SK-N-SH (cell line): Measurements from ENCODE around the gene PROK2. TPM values are rescaled to one million over a fixed set of nuclear protein-coding genes. Genes with fewer than 3 reads are reported as not detected.

ENCODE experiments used
- CTCF ChIA-PET: fragments of 300-600, 350-600 bp; formaldehyde crosslinking; extraction: SDS; loops from one replicate; lab custom pipeline; 2021; lab: Yijun Ruan, JAX
- POLR2A ChIA-PET: fragments of 350-600 bp; sonication (Branson Sonifier 250); formaldehyde crosslinking; extraction: SDS; loops from one replicate; lab custom pipeline; 2020; ENCODE audit warnings: antibody characterized with exemption, inconsistent platforms; lab: Yijun Ruan, JAX
- DNase-seq: peaks from one replicate; pipeline ENCODE4 v3.0.0; 2012
- H2AFZ ChIP-seq: fragments of 200-600 bp; sonication (generic); 2 replicates; pipeline ENCODE4 v1.8.1; 2016; ENCODE audit warnings: antibody characterized with exemption, mild to moderate bottlenecking, low read depth
- H3F3A ChIP-seq: fragments of 200-600 bp; sonication (generic); replicated peaks from 2 replicates; pipeline ENCODE3; 2016; ENCODE audit warnings: antibody characterized with exemption, mild to moderate bottlenecking; ENCODE audit not compliant: insufficient read depth
- H3K27ac ChIP-seq, 2 experiments: fragments of 200-500 bp in 1 of 2; fragments of 200-600 bp in 1 of 2; sonication (Bioruptor generic) in 1 of 2; sonication (generic), shearing (Covaris generic) in 1 of 2; 2 replicates each; pipeline versions ENCODE4 v1.5.1 to v1.6.1; 2014 to 2016; ENCODE audit warnings: low read depth in 2 of 2, inconsistent platforms in 1 of 2, low read length in 1 of 2, mild to moderate bottlenecking in 1 of 2, mixed read lengths in 1 of 2
- H3K27me3 ChIP-seq: fragments of 200-600 bp; sonication (generic), shearing (Covaris generic); 2 replicates; pipeline ENCODE4 v1.6.1; 2016; ENCODE audit warnings: mixed run types; ENCODE audit not compliant: insufficient read depth
- H3K36me3 ChIP-seq, 2 experiments: fragments of 200-500 bp in 1 of 2; fragments of 200-600 bp in 1 of 2; sonication (Bioruptor generic) in 1 of 2; sonication (generic) in 1 of 2; replicated peaks in 1 of 2; 2 replicates each; pipeline versions ENCODE3 to v1.5.1; 2014 to 2016; ENCODE audit warnings: low read length in 1 of 2, mild to moderate bottlenecking in 1 of 2; ENCODE audit not compliant: insufficient read depth in 2 of 2, control insufficient read depth in 1 of 2
- H3K4me1 ChIP-seq, 2 experiments: fragments of 200-500 bp in 1 of 2; fragments of 200-600 bp in 1 of 2; sonication (Bioruptor generic) in 1 of 2; sonication (generic), shearing (Covaris generic) in 1 of 2; 2 replicates each; pipeline versions ENCODE4 v1.5.1 to v1.6.1; 2014 to 2016; ENCODE audit warnings: low read depth in 1 of 2, low read length in 1 of 2, mixed run types in 1 of 2; ENCODE audit not compliant: insufficient read depth in 2 of 2, control insufficient read depth in 1 of 2
- H3K4me2 ChIP-seq: fragments of 200-600 bp; sonication (generic), shearing (Covaris generic); 2 replicates; pipeline ENCODE4 v1.6.1; 2017; ENCODE audit warnings: mixed run types
- H3K4me3 ChIP-seq, 2 experiments: fragments of 200-500 bp in 1 of 2; fragments of 200-600 bp in 1 of 2; sonication (Bioruptor generic) in 1 of 2; sonication (generic), shearing (Covaris generic) in 1 of 2; 2 replicates each; pipeline versions ENCODE4 v1.5.1 to v1.8.1; 2014 to 2016; ENCODE audit warnings: low read depth in 2 of 2, inconsistent platforms in 1 of 2, low read length in 1 of 2, mild to moderate bottlenecking in 1 of 2, mixed read lengths in 1 of 2, moderate library complexity in 1 of 2
- H3K79me2 ChIP-seq: fragments of 200-600 bp; sonication (generic); 2 replicates; pipeline ENCODE4 v1.8.1; 2017; ENCODE audit warnings: mild to moderate bottlenecking; ENCODE audit not compliant: insufficient read depth
- H3K9ac ChIP-seq: fragments of 200-600 bp; sonication (generic); 2 replicates; pipeline ENCODE4 v1.6.1; 2017; ENCODE audit warnings: mixed run types
- H3K9me2 ChIP-seq: fragments of 200-600 bp; sonication (generic); 2 replicates; pipeline ENCODE4 v1.6.1; 2017; ENCODE audit warnings: mixed run types
- H3K9me3 ChIP-seq: fragments of 200-600 bp; sonication (generic); 2 replicates; pipeline ENCODE4 v1.6.1; 2017; ENCODE audit warnings: mixed run types, mild to moderate bottlenecking, moderate library complexity
- H4K20me1 ChIP-seq: fragments of 200-600 bp; sonication (generic); 2 replicates; pipeline ENCODE4 v1.6.1; 2017; ENCODE audit warnings: mild to moderate bottlenecking, mixed run types; ENCODE audit not compliant: insufficient read depth
- CHD2 ChIP-seq: fragments of 150-350 bp; IDR thresholded peaks from 2 replicates; pipeline ENCODE4 v1.6.1; 2018; ENCODE audit warnings: low read length; ENCODE audit not compliant: partially characterized antibody
- ELF1 ChIP-seq: IDR thresholded peaks from 2 replicates; pipeline ENCODE4 v1.4.0; 2012
- EP300 ChIP-seq, 2 experiments: IDR thresholded peaks; 2 replicates each; pipeline versions ENCODE4 v1.4.0 to v1.6.1; 2012; ENCODE audit warnings: borderline replicate concordance in 1 of 2, low read depth in 1 of 2, low read length in 1 of 2
- FOSL2 ChIP-seq: IDR thresholded peaks from 2 replicates; pipeline ENCODE4 v1.4.0; 2012; ENCODE audit warnings: low read depth, mild to moderate bottlenecking, moderate library complexity, borderline replicate concordance
- FOXM1 ChIP-seq: IDR thresholded peaks from 2 replicates; pipeline ENCODE4 v1.4.0; 2012; ENCODE audit warnings: low read depth, mild to moderate bottlenecking
- GATA2 ChIP-seq: sonication (generic); formaldehyde crosslinking; IDR thresholded peaks from 2 replicates; pipeline ENCODE4 v1.5.0; 2020; ENCODE audit warnings: mild to moderate bottlenecking, missing genetic modification reagents
- JUND ChIP-seq: IDR thresholded peaks from 2 replicates; pipeline ENCODE4 v1.4.0; 2012
- MEF2A ChIP-seq: IDR thresholded peaks from 2 replicates; pipeline ENCODE4 v1.4.0; 2012; ENCODE audit warnings: low read depth, borderline replicate concordance
- NFIC ChIP-seq: IDR thresholded peaks from 2 replicates; pipeline ENCODE4 v1.4.0; 2012; ENCODE audit warnings: borderline replicate concordance
- NRF1 ChIP-seq: IDR thresholded peaks from 2 replicates; pipeline ENCODE4 v1.6.1; 2012; ENCODE audit warnings: low read depth, mild to moderate bottlenecking, low read length
- REST ChIP-seq: IDR thresholded peaks from 2 replicates; pipeline ENCODE4 v1.6.1; 2012; ENCODE audit warnings: mild to moderate bottlenecking, low read depth, low read length, moderate library complexity
- RFX5 ChIP-seq: IDR thresholded peaks from 2 replicates; pipeline ENCODE4 v1.6.1; 2012; ENCODE audit warnings: mild to moderate bottlenecking, improper control_type of control experiment, low read length
- SIN3A ChIP-seq: IDR thresholded peaks from 2 replicates; pipeline ENCODE4 v1.6.1; 2012; ENCODE audit warnings: low read depth, mild to moderate bottlenecking, low read length, moderate library complexity, borderline replicate concordance
- SMC3 ChIP-seq: IDR thresholded peaks from 2 replicates; pipeline ENCODE4 v1.6.1; 2012; ENCODE audit warnings: low read depth, low read length, improper control_type of control experiment
- TCF12 ChIP-seq: IDR thresholded peaks from 2 replicates; pipeline ENCODE4 v1.4.0; 2012
- USF1 ChIP-seq: IDR thresholded peaks from 2 replicates; pipeline ENCODE4 v1.4.0; 2012; ENCODE audit warnings: low read depth, borderline replicate concordance
- YY1 ChIP-seq: IDR thresholded peaks from 2 replicates; pipeline ENCODE4 v1.4.0; 2012; ENCODE audit warnings: low read depth, mild to moderate bottlenecking
- ZBTB33 ChIP-seq: IDR thresholded peaks from 2 replicates; pipeline ENCODE4 v1.4.0; 2012; ENCODE audit warnings: low read depth, borderline replicate concordance
- WGBS: methylation state at CpG from one replicate; pipeline ENCODE4 v1.1.6; 2017; ENCODE audit warnings: low lambda C conversion rate; 5-methylcytosine and 5-hydroxymethylcytosine counted together
- polyA plus RNA-seq, 3 experiments: library from polyadenylated mRNA; depleted of rRNA; stranded (reverse); fragments of >200 nt; gene quantifications; 2 replicates each; pipeline ENCODE4 v1.2.3, GENCODE V29; 2012
- TF ChIP-seq, protein P1 (sequence below): fragments of 200-600 bp; sonication (generic); IDR thresholded peaks from 2 replicates; pipeline ENCODE4 v1.6.1; 2017; ENCODE audit warnings: antibody characterized with exemption, mild to moderate bottlenecking, moderate library complexity

PROK2 gene
- polyA plus RNA-seq, 1 of the 3 experiments (the other 2 are of a cell fraction), result not detected

GRCh38 chr3:71821116-71821515 lies 36.2 kb upstream of the PROK2 start (continued):
- TF ChIP-seq REST (no peak), MEF2A (no peak), JUND (no peak), NFIC (no peak), FOXM1 (no peak), USF1 (no peak), FOSL2 (no peak), YY1 (no peak), SIN3A (no peak), EP300 (IDR thresholded peaks at IDR 0.05; ENCODE audit: borderline replicate concordance in 1 of 2, low read depth in 1 of 2, low read length in 1 of 2) (no peak), CHD2 (no peak), SMC3 (no peak), ELF1 (no peak)

GRCh38 chr3:71817262-71817661 lies 32.3 kb upstream of the PROK2 start:
- ChIA-PET CTCF (no interaction called here), POLR2A (no interaction called here)
- H3K4me1 ChIP-seq, result no peaks in the 10 kb centered on the region
- H3K36me3 ChIP-seq, result no peaks in the 10 kb centered on the region
- no peak for DNase-seq
- no peak overlapping the region for H2AFZ ChIP-seq
- H3K4me2 ChIP-seq, result no peak overlapping the region
- no peaks in the 10 kb centered on the region for H3K79me2 ChIP-seq
- WGBS, result 55% methylated on average over 5 of the region's 6 CpGs
- no peak overlapping the region for H3K9ac ChIP-seq
- no peak overlapping the region for H3K4me3 ChIP-seq
- no peaks in the 10 kb centered on the region for H3K27me3 ChIP-seq
- no peaks in the 10 kb centered on the region for H4K20me1 ChIP-seq
- no peaks in the 10 kb centered on the region for H3K9me3 ChIP-seq
- no peaks in the 10 kb centered on the region for H3K9me2 ChIP-seq
- H3K27ac ChIP-seq, result no peak overlapping the region
- no peaks in the 10 kb centered on the region for H3F3A ChIP-seq
- no peak for TF ChIP-seq NRF1
- TF ChIP-seq, protein P1, sequence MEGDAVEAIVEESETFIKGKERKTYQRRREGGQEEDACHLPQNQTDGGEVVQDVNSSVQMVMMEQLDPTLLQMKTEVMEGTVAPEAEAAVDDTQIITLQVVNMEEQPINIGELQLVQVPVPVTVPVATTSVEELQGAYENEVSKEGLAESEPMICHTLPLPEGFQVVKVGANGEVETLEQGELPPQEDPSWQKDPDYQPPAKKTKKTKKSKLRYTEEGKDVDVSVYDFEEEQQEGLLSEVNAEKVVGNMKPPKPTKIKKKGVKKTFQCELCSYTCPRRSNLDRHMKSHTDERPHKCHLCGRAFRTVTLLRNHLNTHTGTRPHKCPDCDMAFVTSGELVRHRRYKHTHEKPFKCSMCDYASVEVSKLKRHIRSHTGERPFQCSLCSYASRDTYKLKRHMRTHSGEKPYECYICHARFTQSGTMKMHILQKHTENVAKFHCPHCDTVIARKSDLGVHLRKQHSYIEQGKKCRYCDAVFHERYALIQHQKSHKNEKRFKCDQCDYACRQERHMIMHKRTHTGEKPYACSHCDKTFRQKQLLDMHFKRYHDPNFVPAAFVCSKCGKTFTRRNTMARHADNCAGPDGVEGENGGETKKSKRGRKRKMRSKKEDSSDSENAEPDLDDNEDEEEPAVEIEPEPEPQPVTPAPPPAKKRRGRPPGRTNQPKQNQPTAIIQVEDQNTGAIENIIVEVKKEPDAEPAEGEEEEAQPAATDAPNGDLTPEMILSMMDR, result no peak
- no peak for TF ChIP-seq TCF12
- no peak for TF ChIP-seq USF1
- no peak for TF ChIP-seq NFIC
- no peak for TF ChIP-seq REST
- TF ChIP-seq RFX5, result no peak
- TF ChIP-seq YY1, result no peak
- TF ChIP-seq GATA2 (CRISPR knock-in tag), result no peak
- no peak for TF ChIP-seq EP300 (IDR thresholded peaks at IDR 0.05; ENCODE audit: borderline replicate concordance in 1 of 2, low read depth in 1 of 2, low read length in 1 of 2)
- no peak for TF ChIP-seq ZBTB33
